Lung (tissue), 12 donors: ENCODE measurements around the gene TOX2. TPM values are rescaled to one million over a fixed set of nuclear protein-coding genes. Genes with fewer than 3 reads are reported as not detected.

Experiments
- ATAC-seq: fragments of 200-7000 bp; cut with Tn5 transposase; one replicate; pipeline ENCODE4 v1.9.1; 2020; ENCODE audit warnings: moderate number of reproducible peaks; ENCODE audit not compliant: insufficient read depth, low FRiP score
- DNase-seq, 3 donors: peaks; one replicate each; pipeline ENCODE4 v3.0.0-alpha.2; 2013 to 2017
- H3K27ac ChIP-seq, 2 donors: one replicate each; pipeline ENCODE4 v1.5.1; 2013; ENCODE audit warnings: mild to moderate bottlenecking in 2 of 2, moderate library complexity in 2 of 2, control low read depth in 1 of 2, inconsistent platforms in 1 of 2, low read depth in 1 of 2, low read length in 1 of 2
- H3K27me3 ChIP-seq, 3 donors: one replicate each; pipeline ENCODE4 v1.5.1; 2013; ENCODE audit warnings: low read length in 2 of 3; ENCODE audit not compliant: control insufficient read depth in 3 of 3, insufficient read depth in 3 of 3
- H3K36me3 ChIP-seq, 4 donors: one replicate each; pipeline ENCODE4 v1.5.1; 2013; ENCODE audit warnings: low read length in 4 of 4, mild to moderate bottlenecking in 1 of 4, moderate library complexity in 1 of 4; ENCODE audit not compliant: control insufficient read depth in 4 of 4, insufficient read depth in 4 of 4
- H3K4me1 ChIP-seq, 5 donors: one replicate each; pipeline ENCODE4 v1.5.1; 2013; ENCODE audit warnings: low read length in 5 of 5, mild to moderate bottlenecking in 2 of 5, moderate library complexity in 1 of 5; ENCODE audit not compliant: control insufficient read depth in 5 of 5, insufficient read depth in 5 of 5
- H3K4me3 ChIP-seq: one replicate; pipeline ENCODE4 v1.5.1; 2013; ENCODE audit warnings: mild to moderate bottlenecking, control low read depth, moderate library complexity
- H3K9ac ChIP-seq, 2 donors: one replicate each; pipeline ENCODE4 v1.5.1; 2013; ENCODE audit warnings: low read length in 2 of 2, control low read depth in 1 of 2; ENCODE audit not compliant: insufficient read depth in 1 of 2
- H3K9me3 ChIP-seq, 4 donors: one replicate each; pipeline ENCODE4 v1.5.1; 2013; ENCODE audit warnings: low read length in 3 of 4, mild to moderate bottlenecking in 1 of 4, moderate library complexity in 1 of 4; ENCODE audit not compliant: control insufficient read depth in 4 of 4, insufficient read depth in 3 of 4
- WGBS, 2 donors: extraction: QIAGEN DNeasy Blood & Tissue Kit; methylation state at CpG; one replicate each; pipeline ENCODE4 v1.1.7; 2013; 5-methylcytosine and 5-hydroxymethylcytosine counted together
- polyA plus RNA-seq, 2 donors: library from polyadenylated mRNA; stranded (reverse); fragments of 200-250 nt; gene quantifications; one replicate each; pipeline ENCODE4 v1.2.1, GENCODE V29; 2013
- total RNA-seq, 2 donors: library from RNA; depleted of rRNA in 1 of 2; stranded (reverse); fragments of >200 nt in 1 of 2; gene quantifications; one replicate each; pipeline ENCODE4 v1.2.1, GENCODE V29; 2014 to 2021
- TF ChIP-seq, protein P1 (sequence below): IDR thresholded peaks from 2 replicates; pipeline ENCODE4 v1.5.1; 2012; ENCODE audit warnings: mild to moderate bottlenecking; ENCODE audit errors: control extremely low read depth, extremely low read depth
- donor health status: control.
- donor health status: control.
- donor health status: Bipolar disorder and iron deficiency.
- donor health status: healthy.
- donor health status: DM: yes; HTN: yes; CAD: no.

TOX2 gene
- total and polyA plus RNA-seq, 4 donors = 12.0 to 25.5 (median 16.6) TPM

DNA sequence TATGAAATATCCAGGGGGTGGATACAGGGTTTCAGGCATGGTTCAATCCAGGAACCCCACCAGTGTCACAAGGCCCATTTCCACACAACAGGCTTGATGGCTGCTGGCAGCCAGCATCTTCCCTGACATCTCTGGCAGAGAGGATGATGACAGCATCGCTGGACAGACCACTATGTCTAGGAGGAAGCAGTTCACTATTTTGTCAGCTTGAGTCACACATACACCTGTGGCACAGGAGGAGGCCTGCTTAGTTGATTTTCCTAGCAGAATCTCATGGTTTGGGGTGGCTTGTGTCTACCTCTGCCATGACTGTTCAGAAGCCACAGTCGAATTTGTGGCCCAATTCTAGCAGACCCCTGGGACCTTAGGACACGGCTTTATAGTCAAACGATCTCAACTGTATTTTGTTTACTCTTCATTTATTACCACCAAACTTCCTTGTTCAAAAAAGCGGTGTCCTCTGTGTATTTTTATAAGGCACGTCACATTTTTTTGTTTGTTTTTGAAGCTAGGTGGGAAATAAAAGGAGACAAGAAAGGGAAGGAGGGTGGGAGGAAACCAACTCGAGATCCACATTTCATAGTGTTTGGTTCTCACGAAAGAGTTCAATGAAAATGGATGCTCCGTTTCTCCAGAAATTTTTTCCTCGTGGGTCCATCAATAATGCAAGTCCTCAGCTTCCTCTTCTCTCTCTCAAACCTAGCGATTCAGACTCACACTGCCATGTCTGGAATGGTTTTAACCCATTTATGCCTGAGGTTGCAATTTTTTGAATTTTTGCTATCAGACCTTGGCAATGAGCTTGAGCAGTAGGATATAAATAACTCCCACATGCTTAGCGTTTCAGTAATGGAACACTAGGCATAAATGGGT lies 94.4 kb downstream of the TOX2 start:
- TF ChIP-seq, protein P1, sequence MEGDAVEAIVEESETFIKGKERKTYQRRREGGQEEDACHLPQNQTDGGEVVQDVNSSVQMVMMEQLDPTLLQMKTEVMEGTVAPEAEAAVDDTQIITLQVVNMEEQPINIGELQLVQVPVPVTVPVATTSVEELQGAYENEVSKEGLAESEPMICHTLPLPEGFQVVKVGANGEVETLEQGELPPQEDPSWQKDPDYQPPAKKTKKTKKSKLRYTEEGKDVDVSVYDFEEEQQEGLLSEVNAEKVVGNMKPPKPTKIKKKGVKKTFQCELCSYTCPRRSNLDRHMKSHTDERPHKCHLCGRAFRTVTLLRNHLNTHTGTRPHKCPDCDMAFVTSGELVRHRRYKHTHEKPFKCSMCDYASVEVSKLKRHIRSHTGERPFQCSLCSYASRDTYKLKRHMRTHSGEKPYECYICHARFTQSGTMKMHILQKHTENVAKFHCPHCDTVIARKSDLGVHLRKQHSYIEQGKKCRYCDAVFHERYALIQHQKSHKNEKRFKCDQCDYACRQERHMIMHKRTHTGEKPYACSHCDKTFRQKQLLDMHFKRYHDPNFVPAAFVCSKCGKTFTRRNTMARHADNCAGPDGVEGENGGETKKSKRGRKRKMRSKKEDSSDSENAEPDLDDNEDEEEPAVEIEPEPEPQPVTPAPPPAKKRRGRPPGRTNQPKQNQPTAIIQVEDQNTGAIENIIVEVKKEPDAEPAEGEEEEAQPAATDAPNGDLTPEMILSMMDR = no peak
- H3K36me3 ChIP-seq = peaks cover 0 to 13% (median 7%) of the 10 kb centered on the region in 4 donors
- H3K4me3 ChIP-seq = no peak overlapping the region
- 56 to 66% methylated on average over 12 of the region's 12 CpGs for WGBS, 2 donors
- no peak overlapping the region for H3K9ac ChIP-seq
- H3K9me3 ChIP-seq = no peaks in the 10 kb centered on the region
- no peaks in the 10 kb centered on the region for H3K27me3 ChIP-seq
- no peak for DNase-seq
- peaks cover 0 to 5% (median 0%) of the 10 kb centered on the region in 5 donors for H3K4me1 ChIP-seq
- H3K27ac ChIP-seq = no peak overlapping the region
- ATAC-seq = no peak

DNA sequence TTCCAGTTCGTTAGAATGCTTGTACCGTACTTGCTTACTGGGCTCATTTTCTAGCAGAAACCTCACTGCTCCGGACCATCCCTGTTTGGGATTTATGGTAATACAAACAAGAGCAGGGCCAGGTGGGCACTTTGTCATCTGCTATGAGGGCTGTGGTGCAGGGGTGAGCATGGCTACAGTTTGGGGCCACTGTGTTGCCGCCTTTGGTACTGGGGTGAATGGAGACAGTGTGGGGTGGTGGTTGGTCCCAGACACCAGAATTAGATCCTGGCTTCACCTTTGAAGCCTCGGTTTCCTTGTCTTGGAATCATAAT lies 95.0 kb downstream of the TOX2 start:
- Histone ChIP-seq H3K4me3 (no peak overlapping the region), H3K9me3 (no peaks in the 10 kb centered on the region), H3K27ac (no peak overlapping the region), H3K36me3 (peaks cover 0 to 13% (median 7%) of the 10 kb centered on the region in 4 donors), H3K27me3 (no peaks in the 10 kb centered on the region), H3K4me1 (peaks cover 0 to 5% (median 4%) of the 10 kb centered on the region in 5 donors), H3K9ac (no peak overlapping the region)
- TF ChIP-seq, protein P1 = no peak
- WGBS, 2 donors = 91 to 95% methylated on average over 5 of the region's 5 CpGs
- ATAC-seq = no peak
- no peak for DNase-seq

DNA sequence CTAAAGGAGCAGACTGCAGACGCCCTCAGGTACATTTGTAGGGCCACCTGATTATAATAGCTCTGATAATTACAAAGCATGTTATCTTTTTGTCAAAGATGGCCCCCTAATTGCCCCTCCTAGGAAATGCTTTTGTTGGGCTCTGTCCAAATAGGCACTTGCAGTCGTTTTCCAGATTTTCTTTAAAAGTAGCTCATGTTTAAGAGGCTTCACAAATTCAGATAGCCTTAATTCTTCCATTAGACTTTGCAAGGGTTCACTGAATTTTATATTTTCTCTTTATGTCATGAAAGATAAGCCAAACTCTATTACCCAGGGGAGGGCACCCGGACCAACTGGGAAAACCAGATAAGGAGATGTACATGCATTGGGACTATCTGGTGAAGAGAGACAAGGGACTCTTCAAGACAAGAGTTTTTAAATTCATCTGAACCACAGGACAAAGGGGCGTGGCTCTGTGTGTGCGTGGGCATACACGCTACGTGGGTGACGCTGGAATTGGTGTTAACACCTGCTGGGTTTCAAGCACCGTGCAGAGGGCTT lies 95.6 kb downstream of the TOX2 start:
- Histone ChIP-seq H3K9ac (no peak overlapping the region), H3K27me3 (no peaks in the 10 kb centered on the region), H3K9me3 (no peaks in the 10 kb centered on the region), H3K27ac (no peak overlapping the region), H3K4me3 (no peak overlapping the region), H3K4me1 (peaks cover 0 to 11% (median 5%) of the 10 kb centered on the region in 5 donors), H3K36me3 (peaks cover 0 to 13% (median 7%) of the 10 kb centered on the region in 4 donors)
- no peak for DNase-seq
- WGBS, 2 donors = 66 to 73% methylated on average over 9 of the region's 9 CpGs
- ATAC-seq = no peak
- TF ChIP-seq, protein P1 = no peak
